Activated CD4-positive, alpha-beta T cell treated with anti-CD3 and anti-CD28 coated beads, Interleukin-2, Interleukin-4, amounts not matched to agents 100 ng/mL and 50 ng/mL, durations not matched to agents 16 hours and 8 hours (primary cell): ENCODE measurements around the gene SLC23A3.

Experiments used
- DNase-seq: peaks from one replicate; pipeline ENCODE4 v3.0.0-alpha.2; 2020; ENCODE audit warnings: low spot score

The SLC23A3 gene, protein sequence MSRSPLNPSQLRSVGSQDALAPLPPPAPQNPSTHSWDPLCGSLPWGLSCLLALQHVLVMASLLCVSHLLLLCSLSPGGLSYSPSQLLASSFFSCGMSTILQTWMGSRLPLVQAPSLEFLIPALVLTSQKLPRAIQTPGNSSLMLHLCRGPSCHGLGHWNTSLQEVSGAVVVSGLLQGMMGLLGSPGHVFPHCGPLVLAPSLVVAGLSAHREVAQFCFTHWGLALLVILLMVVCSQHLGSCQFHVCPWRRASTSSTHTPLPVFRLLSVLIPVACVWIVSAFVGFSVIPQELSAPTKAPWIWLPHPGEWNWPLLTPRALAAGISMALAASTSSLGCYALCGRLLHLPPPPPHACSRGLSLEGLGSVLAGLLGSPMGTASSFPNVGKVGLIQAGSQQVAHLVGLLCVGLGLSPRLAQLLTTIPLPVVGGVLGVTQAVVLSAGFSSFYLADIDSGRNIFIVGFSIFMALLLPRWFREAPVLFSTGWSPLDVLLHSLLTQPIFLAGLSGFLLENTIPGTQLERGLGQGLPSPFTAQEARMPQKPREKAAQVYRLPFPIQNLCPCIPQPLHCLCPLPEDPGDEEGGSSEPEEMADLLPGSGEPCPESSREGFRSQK

DNA sequence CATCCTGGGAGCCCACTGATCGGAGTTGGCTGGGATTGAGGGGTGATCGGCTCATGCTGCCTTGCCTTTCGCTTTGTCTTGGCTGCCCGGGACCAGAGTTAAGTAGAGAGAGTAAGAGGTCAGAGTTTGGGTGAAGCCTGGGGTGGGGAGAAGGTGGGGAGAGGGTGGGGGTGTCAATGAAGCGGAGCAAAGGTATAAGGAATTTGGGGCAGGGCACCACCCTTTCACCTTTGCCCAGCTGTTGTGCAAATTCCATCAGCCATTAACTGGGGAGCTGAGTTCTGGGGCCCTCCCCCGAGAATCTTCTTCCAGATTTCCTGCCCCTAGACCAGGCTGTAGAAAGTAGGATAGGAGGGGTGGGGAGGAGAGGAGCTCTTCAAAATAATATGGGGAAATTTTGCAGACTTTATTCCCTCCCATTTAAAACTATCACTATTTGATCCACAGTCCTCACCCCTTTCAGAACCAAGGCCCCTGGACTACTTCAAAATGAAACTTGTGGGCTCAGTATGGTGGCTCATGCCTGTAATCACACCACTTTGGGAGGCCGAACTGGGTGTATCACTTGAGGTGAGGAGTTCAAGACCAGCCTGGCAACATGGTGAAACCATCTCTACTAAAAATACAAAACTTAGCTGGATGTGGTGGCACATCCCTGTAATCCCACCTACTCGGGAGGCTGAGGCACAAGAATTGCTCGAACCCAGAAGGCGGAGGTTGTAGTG is at the start of gene SLC23A3:
TSS of gene SLC23A3 (minus strand) at position 100 of the 725 bp plus-strand sequence. CDS start at position 55, 45 bp downstream.
- DNase-seq = peak; percentile 17

DNA sequence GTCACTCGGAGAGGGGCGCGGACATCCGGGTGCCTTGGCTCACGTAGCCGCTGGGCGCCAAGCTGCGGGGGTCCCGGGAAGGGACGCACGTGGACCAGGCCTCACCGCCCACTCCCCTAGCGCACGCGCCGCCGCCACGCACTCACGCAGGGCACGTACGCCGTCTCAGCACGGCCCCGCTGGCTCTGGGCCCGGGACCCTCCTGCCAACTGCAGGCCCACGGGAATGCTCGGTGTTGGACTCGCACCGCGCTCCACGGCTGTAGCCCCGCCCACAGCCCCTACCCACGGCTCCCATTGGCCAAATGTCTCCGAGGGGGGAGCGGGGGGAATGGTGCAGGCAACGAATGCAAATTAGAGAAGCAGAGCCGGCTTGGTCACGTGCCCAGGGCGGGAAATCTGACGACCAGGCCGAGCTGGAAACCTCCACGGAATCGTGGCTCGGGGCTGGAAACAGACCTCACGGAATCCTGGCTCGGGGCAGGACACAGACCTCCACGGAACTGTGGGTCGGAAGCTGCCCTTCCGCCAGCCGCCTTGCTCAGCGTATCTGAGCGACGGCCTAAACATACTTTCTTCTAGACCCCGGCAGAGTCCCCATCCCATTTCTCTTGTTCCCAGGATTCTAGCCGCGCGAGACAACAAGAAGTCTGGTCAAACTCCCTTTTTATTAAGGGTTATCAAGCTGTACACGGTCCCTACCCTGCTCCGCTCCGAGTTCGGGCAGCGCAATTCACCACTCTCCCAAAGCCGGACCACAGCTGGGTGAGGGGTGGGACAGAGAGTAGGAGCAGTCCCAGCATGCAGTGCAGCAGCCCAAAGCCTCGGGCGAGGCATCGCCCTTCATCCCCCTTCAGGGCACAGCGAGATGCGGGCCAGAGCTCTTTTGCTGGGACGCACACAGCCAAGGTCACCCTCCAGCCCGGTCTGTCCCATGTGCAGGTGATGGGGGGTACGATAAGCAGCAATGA is 49.2 kb upstream of the SLC23A3 start, which contains the start of gene ABCB6:
TSS of gene ABCB6 (minus strand) at position 227 of the 970 bp plus-strand sequence. CDS start 285 bp downstream, outside the sequence.
- peak; percentile 89 for DNase-seq

DNA sequence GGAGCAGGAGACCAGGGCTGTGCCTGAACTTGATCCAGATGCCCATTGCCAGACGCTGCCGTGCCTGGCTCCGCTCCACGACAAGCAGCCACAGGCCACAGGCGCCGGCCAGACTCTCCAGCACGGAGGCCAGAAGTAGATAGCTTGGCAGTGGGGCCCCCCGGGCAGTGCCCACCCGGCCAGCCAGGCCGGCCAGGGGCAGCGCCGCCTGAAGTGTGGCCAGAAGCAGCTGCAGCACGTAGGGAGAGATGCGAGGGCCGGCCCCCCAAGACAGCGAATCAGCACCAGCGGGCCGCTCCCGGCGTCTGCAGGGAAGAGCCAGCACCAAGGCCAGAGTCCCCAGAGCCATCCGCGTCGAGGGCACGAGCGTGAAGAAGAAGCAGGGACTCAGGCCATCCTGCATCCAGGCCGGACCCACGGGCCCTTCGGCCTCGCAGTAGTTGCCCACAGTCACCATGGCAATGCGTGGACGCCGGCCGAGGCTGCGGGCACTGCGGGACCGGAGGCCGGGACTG is 48.4 kb upstream of the SLC23A3 start:
- no peak for DNase-seq

DNA sequence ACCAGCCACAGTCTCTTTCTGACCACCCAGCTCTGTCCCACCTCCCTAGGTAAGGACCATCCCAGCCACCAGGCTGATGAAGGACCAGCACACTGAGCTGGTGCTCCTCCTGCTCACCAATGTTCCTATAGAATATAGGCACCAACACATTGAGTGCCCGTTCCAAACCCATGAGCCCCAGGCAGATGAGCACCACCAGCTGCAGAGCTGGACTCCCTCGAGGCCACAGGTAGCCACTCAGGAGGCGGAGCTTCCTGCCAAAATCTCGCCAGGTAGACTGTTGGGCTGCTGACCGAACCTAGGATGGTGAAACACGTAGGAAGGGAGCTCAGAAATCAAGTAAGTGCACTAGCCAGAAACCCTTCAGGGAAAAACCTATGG is 46.7 kb upstream of the SLC23A3 start:
- no peak for DNase-seq

DNA sequence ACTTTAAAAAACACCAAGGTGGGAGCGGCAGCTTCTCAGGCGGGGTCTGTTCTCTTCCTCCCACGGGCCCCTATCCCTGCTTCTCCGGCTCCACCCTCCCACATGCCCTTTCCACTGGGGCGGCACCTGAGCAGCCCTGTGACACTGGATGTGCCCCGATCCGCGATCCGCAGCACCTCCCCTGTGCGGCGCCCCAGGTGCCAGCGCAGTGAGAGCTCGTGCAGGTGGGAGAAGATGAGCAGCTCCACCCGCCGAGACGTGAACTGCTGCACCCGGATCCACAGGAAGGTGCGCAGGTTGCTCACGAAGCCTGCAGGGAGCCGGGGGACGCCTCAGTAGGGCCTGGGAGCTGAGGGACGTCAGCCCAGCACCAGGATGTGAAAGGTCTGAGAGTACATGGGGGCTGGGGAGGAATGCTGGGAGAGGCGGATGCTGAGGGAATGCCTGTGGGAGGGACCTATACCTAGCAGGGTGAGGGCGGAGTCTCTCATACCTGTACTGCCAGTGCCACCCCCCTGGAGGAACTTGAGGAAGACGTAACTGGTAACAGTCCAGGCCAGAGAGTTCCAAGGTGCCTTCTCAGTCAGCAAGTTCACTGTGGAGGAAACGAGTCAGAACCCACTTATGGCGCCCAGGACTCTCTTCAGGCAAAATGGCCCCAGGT is 46.2 kb upstream of the SLC23A3 start:
- DNase-seq = no peak

DNA sequence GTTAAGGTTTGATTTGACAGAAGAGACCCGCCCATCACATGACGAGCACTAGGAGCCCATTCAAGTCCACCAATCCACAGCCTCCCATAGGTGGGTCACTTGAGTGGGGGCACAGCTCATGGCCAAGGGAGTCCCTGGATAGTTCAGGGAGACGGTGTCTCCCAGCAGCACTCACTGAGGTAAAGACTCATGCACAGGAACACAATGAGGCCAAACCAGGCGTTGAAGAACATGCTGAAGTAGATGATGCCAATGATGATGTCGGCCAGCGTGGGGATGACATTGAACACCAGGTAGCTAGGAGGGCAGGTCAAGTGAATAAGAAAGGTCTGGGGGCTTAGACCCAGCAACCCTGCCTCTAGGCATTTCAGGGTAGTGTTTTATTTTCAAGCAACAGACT is 45.0 kb upstream of the SLC23A3 start:
- no peak for DNase-seq

DNA sequence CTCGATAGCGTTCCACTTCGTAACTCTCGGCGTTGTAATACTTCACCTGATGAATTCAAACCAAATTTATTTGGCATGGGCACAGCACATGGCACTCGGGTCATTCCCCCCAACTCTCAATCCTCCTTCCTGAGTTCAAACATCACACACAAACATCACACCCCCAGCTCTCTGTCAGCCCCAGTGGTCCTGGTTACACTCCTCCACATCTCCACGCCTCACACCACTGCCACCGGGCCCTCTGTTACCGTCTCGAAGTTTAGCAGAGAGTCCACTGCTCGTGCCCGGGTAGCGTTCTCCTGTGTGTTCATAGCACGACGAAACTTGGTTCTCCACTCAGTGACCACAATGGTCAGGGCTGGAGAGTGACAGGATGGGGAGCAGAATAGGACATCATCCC is 44.3 kb upstream of the SLC23A3 start:
- DNase-seq = no peak

DNA sequence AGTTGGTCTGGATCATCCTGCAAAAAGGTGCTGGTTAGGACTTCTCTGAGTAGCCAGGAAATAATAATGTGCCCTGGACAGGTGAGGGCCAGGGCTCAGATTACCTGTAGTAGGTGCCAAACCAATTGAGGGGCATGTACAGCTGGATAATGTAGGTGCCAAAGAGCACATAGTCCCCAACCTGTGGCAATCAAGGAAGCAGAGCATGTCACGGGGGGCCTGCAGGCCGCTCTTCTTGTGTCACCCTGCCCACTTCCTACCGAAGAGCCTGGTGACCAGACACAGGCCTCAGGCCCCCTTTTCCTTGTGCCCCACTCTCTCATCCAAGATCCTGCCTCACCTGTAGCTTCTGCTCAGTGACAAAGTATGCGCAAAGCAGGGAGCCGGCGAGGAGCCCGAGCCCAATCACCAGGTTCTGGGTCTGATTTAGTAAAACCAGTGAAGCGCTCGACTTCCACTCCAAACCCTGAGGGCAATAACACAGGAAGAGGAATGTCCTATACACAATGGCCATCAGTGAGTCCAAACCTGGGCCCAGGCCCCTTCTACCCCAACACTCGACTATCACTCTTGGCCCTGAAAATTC is 43.8 kb upstream of the SLC23A3 start:
- no peak for DNase-seq

DNA sequence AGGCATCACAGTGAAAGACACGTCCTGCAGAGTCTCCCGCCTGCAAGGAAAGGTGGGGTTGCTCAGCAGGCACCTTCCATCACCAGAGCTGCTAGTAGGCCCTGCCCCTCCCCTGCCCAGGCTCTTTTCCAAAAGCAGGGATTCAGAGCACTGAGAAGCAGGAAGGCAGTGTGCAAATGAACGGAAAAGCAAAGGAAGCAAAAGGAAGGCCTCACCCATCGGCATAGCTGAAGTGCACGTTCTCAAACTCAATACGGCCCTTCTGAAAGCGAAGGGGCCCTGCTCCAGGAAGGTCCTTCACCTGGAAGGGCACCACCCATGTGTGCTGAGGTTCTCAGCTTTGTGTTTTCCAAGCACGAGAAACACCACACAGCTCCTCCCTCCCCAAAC is 43.2 kb upstream of the SLC23A3 start:
- no peak for DNase-seq

DNA sequence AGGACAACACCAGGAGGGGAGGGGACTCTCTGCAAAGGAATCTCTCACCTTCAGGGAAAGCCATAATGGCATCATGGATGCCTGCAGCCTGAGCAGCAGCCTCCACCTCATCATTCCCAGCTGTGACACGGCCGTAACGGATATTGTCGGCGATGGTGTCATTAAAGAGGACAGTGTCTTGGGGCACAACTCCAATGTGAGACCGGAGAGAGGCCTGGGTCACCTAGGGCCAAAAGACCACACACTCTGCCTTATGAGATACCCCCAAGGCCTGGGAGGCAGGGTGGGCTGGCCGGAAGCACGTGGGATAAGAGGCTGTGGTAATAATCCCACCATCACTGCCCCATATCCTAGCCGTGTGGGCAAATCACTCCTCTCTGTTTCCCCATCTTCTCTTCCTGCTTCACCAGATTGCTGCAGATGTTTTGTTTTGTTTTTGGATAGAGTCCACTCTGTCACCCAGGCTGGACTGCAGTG is 41.1 kb upstream of the SLC23A3 start:
- no peak for DNase-seq

DNA sequence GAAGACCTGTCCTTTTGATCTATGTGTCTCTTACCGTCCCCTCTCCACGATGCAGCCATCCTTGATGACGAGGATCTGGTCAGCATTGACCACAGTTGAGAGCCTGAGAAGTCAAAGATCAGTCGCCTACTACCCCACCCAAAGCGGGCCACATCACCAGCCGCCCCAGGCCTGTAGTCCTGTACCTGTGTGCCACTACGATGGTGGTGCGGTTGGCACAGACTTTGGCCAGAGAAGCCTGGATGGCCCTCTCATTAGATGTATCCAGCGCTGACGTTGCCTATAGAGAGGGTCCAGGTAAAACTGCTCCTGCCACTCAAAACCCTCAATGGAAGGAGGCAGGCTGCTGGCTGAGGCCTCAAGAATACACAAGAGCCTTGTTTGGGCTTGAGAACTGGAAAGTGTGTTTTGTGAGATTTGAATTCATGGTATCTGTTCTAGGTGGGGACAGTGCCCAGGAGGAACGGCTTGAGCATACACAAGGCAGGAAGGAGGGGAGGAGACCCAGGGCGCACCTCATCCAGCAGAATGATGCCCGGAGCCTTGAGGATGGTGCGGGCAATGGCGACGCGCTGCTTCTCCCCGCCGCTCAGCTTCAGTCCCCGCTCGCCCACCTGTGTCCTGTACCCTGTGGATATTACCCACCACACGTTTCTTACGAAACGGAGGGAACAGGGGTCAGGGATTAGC is 40.5 kb upstream of the SLC23A3 start:
- DNase-seq = no peak

DNA sequence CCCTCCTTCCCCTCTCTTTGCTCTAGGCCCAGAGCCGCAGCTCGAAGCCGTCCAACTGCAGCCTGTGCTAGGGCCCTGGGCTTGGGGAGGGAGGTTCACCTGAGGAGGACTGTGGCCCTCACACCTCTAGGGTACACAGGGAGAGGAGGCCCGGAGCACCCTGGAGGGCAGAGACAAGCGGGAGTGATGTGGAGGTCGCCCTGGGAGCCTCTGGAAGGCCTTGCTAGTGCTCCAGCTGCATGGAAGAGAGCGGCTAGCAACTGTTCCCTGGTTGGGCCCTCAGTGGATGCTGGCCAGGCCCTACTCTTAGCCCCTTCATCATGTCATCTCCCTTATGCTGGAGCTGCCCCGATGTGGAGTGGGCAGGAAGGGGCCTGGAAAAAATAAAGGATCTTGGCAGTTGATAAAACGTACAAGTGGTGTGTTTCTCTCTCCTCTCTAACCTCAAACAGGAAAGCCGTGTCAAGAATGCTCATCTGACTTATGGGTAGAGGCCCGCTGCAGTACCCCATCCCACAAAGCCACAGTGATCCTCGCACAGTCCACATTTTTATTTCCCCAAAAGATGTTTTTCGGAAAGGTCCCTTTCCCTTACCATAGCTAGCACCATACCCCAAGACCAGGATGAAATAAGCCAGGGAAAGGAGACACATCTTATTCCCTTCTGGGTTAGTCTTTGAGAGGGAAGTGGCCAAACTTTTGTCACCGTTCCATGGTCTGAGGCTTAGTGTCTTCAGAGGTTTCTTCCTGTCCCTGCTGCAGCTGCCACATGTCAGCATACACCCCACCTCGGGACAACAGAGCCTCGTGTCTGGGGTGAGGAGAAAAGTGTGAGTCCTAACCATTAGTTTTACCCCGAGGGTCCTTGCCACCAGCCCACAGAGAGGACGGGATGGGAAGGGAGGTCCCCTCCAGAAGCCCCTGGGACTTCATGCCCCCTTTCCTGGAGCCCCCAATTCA is 39.7 kb upstream of the SLC23A3 start:
- no peak for DNase-seq

DNA sequence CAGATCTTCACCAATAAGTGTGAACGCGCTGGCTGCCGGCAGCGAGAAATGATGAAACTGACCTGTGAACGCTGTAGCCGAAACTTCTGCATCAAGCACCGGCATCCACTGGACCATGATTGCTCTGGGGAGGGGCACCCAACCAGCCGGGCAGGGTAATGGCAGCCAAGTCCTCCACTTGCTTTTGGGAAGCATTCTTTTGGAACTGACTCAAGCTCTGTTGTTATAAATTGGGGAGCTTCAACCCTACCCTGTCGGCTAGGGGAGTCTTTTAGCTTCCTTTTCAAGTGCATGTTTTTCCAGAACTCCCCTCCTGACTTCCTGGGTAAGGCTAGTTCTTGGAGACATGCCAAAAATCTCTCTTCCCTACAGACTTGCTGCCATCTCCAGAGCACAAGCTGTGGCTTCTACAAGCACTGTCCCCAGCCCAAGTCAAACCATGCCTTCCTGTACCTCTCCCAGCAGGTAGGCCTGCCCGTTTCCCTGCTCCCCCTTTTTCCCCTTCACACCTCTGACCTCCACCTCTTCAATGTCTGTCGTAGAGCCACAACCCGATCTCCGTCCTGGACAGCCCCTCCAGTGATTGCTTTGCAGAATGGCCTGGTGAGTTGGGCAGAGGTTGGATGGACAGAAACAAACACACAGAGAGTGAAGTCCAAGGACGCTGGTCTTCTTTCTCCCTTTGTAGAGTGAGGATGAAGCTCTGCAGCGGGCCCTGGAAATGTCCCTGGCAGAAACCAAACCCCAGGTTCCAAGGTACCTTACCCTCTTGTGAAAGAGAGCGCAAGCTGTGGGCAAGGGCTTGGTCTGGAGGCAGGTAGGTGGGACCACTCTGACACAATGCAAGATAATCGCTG is 38.3 kb upstream of the SLC23A3 start:
- DNase-seq = no peak

DNA sequence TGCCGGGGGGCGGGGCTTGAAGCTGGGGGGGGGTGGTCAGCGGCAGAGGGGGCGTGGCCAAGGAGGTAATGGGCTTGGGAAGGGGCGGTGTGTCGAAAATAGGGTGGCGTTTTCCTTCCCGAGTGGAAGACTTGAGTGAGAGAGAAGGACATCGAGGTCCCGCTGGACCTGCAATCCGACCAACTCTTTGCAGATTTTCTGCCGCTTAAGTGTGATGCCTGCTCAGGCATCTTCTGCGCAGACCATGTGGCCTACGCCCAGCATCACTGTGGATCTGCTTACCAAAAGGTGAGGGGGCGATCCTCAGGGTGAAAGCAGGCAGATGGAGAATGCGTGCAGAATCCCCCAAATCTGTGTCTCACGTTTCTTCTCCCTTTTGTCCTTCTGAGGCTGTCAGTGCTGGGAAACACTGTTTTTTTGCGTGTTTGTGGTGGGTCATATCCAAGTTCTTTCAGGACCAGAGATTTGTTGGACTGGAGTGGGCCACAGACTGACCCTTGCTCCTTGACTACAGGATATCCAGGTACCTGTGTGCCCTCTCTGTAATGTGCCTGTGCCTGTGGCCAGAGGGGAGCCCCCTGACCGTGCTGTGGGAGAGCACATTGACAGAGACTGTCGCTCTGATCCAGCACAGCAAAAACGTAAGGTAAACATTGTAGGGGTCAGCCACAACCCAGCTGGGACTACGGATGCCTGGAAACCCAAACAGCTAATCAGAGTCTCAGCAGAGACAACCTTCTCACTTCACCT is 37.5 kb upstream of the SLC23A3 start:
- no peak for DNase-seq

DNA sequence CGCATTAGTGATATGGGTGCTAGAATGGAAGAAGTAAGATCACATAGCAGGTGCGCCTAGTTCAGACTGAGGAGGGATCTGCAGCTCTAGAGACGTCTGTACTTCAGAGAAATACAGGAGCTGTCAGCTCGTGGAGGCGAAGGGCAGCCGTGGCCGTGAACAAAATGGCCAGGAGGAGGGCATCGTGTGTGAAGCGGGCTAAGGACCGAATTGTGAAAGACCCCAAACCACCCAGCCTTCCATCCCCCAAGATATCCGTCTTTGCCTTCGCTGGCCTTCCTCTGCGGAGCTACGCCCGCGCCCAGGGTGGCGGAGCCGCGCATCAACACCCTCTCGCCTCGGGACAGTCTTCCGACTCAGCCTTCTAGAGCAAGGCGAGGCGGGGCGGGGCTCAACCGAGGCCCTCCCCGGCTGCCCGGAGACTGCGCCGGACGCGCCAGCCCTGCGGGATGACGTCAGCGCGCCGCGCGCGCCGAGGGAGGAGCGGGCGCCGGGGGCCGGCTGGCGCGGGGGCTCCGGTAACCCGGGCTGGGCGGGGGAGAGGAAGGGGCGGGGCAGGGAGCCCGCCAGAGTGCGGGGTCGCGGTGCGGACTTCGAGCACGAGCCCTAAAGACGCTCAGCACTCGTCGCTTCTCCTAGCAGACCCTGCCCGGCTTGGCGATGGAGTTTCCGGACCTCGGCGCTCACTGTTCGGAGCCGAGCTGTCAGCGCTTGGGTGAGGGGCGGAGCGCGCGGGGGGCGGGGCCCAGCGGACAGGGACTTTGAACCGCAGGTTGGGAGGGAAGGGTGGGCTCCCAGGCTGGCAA is 36.7 kb upstream of the SLC23A3 start, which contains the start of gene ZFAND2B:
TSS of gene ZFAND2B (plus strand) at position 455 of the 806 bp plus-strand sequence. CDS start at position 661, 206 bp downstream.
- peak; percentile 93 for DNase-seq

DNA sequence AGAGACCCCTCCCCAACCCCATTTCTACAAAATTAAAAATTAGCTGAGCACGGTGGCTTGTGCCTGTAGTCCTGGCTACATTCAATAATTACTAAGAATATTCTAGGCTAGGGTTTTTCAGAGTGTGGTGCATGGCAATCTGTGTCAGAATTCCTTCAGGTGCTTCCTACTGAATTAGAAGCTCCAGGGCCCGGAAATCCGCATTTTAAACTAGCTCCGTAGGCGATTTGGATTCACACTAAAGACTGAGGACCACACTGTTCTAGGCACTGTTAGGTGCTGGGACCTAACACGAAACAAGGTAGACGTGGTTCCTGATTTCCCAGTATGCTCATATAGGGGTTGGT is 36.1 kb upstream of the SLC23A3 start:
- no peak for DNase-seq
